ENCODE measurements around the gene LYPLAL1. TPM values are rescaled to one million over a fixed set of nuclear protein-coding genes. Genes with fewer than 3 reads are reported as not detected.

The LYPLAL1 gene
- total and polyA plus RNA-seq, 2 of the 8 experiments (the other 6 are each of a cell fraction or from before 2014, with no cell fraction given), result 6.3 to 23.8 TPM

DNA sequence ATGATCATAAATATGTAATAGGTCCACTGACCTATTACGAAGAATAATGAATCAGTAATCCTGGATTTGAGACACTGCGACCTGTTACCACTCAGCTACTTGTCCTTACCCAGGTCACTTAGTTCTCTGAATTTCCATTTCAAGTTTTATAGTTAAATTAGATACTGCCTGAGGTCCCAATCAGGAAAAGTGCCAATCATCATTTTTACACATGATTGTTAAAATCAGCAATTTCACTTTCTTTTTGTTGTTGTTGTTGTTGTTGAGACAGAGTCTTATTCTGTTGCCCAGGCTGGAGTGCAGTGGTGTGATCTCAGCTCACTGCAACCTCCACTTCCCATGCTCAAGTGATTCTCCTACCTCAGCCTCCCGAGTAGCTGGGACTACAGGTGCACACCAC is 22.8 kb upstream of the LYPLAL1 start (continued):
- TF ChIP-seq, protein P1, sequence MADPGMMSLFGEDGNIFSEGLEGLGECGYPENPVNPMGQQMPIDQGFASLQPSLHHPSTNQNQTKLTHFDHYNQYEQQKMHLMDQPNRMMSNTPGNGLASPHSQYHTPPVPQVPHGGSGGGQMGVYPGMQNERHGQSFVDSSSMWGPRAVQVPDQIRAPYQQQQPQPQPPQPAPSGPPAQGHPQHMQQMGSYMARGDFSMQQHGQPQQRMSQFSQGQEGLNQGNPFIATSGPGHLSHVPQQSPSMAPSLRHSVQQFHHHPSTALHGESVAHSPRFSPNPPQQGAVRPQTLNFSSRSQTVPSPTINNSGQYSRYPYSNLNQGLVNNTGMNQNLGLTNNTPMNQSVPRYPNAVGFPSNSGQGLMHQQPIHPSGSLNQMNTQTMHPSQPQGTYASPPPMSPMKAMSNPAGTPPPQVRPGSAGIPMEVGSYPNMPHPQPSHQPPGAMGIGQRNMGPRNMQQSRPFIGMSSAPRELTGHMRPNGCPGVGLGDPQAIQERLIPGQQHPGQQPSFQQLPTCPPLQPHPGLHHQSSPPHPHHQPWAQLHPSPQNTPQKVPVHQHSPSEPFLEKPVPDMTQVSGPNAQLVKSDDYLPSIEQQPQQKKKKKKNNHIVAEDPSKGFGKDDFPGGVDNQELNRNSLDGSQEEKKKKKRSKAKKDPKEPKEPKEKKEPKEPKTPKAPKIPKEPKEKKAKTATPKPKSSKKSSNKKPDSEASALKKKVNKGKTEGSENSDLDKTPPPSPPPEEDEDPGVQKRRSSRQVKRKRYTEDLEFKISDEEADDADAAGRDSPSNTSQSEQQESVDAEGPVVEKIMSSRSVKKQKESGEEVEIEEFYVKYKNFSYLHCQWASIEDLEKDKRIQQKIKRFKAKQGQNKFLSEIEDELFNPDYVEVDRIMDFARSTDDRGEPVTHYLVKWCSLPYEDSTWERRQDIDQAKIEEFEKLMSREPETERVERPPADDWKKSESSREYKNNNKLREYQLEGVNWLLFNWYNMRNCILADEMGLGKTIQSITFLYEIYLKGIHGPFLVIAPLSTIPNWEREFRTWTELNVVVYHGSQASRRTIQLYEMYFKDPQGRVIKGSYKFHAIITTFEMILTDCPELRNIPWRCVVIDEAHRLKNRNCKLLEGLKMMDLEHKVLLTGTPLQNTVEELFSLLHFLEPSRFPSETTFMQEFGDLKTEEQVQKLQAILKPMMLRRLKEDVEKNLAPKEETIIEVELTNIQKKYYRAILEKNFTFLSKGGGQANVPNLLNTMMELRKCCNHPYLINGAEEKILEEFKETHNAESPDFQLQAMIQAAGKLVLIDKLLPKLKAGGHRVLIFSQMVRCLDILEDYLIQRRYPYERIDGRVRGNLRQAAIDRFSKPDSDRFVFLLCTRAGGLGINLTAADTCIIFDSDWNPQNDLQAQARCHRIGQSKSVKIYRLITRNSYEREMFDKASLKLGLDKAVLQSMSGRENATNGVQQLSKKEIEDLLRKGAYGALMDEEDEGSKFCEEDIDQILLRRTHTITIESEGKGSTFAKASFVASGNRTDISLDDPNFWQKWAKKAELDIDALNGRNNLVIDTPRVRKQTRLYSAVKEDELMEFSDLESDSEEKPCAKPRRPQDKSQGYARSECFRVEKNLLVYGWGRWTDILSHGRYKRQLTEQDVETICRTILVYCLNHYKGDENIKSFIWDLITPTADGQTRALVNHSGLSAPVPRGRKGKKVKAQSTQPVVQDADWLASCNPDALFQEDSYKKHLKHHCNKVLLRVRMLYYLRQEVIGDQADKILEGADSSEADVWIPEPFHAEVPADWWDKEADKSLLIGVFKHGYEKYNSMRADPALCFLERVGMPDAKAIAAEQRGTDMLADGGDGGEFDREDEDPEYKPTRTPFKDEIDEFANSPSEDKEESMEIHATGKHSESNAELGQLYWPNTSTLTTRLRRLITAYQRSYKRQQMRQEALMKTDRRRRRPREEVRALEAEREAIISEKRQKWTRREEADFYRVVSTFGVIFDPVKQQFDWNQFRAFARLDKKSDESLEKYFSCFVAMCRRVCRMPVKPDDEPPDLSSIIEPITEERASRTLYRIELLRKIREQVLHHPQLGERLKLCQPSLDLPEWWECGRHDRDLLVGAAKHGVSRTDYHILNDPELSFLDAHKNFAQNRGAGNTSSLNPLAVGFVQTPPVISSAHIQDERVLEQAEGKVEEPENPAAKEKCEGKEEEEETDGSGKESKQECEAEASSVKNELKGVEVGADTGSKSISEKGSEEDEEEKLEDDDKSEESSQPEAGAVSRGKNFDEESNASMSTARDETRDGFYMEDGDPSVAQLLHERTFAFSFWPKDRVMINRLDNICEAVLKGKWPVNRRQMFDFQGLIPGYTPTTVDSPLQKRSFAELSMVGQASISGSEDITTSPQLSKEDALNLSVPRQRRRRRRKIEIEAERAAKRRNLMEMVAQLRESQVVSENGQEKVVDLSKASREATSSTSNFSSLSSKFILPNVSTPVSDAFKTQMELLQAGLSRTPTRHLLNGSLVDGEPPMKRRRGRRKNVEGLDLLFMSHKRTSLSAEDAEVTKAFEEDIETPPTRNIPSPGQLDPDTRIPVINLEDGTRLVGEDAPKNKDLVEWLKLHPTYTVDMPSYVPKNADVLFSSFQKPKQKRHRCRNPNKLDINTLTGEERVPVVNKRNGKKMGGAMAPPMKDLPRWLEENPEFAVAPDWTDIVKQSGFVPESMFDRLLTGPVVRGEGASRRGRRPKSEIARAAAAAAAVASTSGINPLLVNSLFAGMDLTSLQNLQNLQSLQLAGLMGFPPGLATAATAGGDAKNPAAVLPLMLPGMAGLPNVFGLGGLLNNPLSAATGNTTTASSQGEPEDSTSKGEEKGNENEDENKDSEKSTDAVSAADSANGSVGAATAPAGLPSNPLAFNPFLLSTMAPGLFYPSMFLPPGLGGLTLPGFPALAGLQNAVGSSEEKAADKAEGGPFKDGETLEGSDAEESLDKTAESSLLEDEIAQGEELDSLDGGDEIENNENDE (IDR thresholded peaks at IDR 0.05; ENCODE audit: insufficient replicate concordance, low read length), result no peak
- TF ChIP-seq CTCF (IDR thresholded peaks at IDR 0.05; ENCODE audit: control extremely low read depth in 1 of 3, insufficient read depth in 1 of 3, low read depth in 1 of 3, low read length in 3 of 3) (no peak), POLR2A (IDR thresholded peaks at IDR 0.05; ENCODE audit: control extremely low read depth in 1 of 2, low read depth in 2 of 2, low read length in 2 of 2) (no peak), SP4 (IDR thresholded peaks at IDR 0.05; ENCODE audit: low read length) (no peak), POU5F1 (IDR thresholded peaks at IDR 0.05; ENCODE audit: low read depth, low read length) (no peak), RNF2 (IDR thresholded peaks at IDR 0.05; ENCODE audit: borderline replicate concordance, low read depth, low read length, missing control alignments, poor library complexity, severe bottlenecking) (no peak), CHD2 (IDR thresholded peaks at IDR 0.05; ENCODE audit: low read length) (no peak), KDM5A (IDR thresholded peaks at IDR 0.05; ENCODE audit: low read length) (no peak)

Measured in H1 (cell line).